Body of pancreas (tissue), 4 donors: ENCODE results near the gene ANKDD1B. TPM values are rescaled to one million over a fixed set of nuclear protein-coding genes. Genes with fewer than 3 reads are reported as not detected.

Experiments
- ATAC-seq: fragments of 150-250 bp; one replicate; pipeline ENCODE4 v1.9.1; 2016
- DNase-seq, 4 donors: peaks; one replicate each; pipeline ENCODE4 v3.0.0-alpha.2; 2019
- H3K27ac ChIP-seq, 4 donors: fragments of 200-600 bp; sonication (generic); 1 replicate in 3 of 4; 2 replicates in 1 of 4; pipeline versions ENCODE4 v1.5.1 to v1.6.1; 2016 to 2019; ENCODE audit warnings: mild to moderate bottlenecking in 1 of 4, mixed read lengths in 1 of 4, moderate library complexity in 1 of 4
- H3K27me3 ChIP-seq, 2 donors: fragments of 200-600 bp; sonication (generic); one replicate each; pipeline ENCODE4 v1.6.0; 2016; ENCODE audit warnings: mild to moderate bottlenecking in 1 of 2
- H3K36me3 ChIP-seq, 2 donors: fragments of 200-600 bp; sonication (generic); replicated peaks in 1 of 2; 2 replicates each; pipeline ENCODE4 v1.5.1; 2016; ENCODE audit warnings: low read depth in 2 of 2; ENCODE audit not compliant: insufficient read depth in 1 of 2
- H3K4me1 ChIP-seq: fragments of 200-600 bp; sonication (generic); one replicate; pipeline ENCODE4 v1.6.0; 2016
- H3K4me3 ChIP-seq, 2 donors: fragments of 200-600 bp; sonication (generic); 1 replicate in 1 of 2; 2 replicates in 1 of 2; pipeline ENCODE4 v1.5.1; 2016 to 2019
- H3K9me3 ChIP-seq, 3 donors: fragments of 200-600 bp; sonication (generic); 1 replicate in 2 of 3; 2 replicates in 1 of 3; pipeline ENCODE4 v1.5.1; 2016
- POLR2A ChIP-seq, 3 donors: fragments of 450-650 bp; IDR thresholded peaks; one replicate each; pipeline ENCODE4 v1.6.1; 2016; ENCODE audit warnings: antibody characterized with exemption in 3 of 3, mild to moderate bottlenecking in 2 of 3
- WGBS, 2 donors: methylation state at CpG; one replicate each; pipeline ENCODE4 v1.1.5; 2017; 5-methylcytosine and 5-hydroxymethylcytosine counted together
- intact Hi-C: fragments of 100-400 bp; cut with DNase I; formaldehyde crosslinking; loops from one replicate; pipeline ENCODE4 v1.15.1; 2023
- total RNA-seq, 2 donors: library from RNA; depleted of rRNA; stranded (reverse); fragments of >200 nt; gene quantifications; one replicate each; pipeline ENCODE4 v1.1.0, GENCODE V29; 2016
- TF ChIP-seq, protein P1 (sequence below), 7 experiments: fragments of 450-650 bp in 4 of 7; fragments of 200-600 bp in 3 of 7; sonication (generic) in 3 of 7; IDR thresholded peaks; one replicate each; pipeline ENCODE4 v1.5.1; 2016 to 2019; ENCODE audit warnings: antibody characterized with exemption in 7 of 7

Gene ANKDD1B
- total RNA-seq, 2 donors from 2014 or later, result 0.52 TPM; not detected in 1

GRCh38 chr5:75617736-75618352, 6.6 kb downstream of the ANKDD1B start:
- no peak for DNase-seq
- no peak for ATAC-seq
- intact Hi-C loops, result no loop called here
- Histone ChIP-seq H3K27me3 (no peaks in the 10 kb centered on the region), H3K36me3 (no peaks in the 10 kb centered on the region), H3K4me3 (no peak overlapping the region), H3K9me3 (no peaks in the 10 kb centered on the region), H3K4me1 (peaks cover 20% of the 10 kb centered on the region), H3K27ac (no peak overlapping the region)
- 74 to 81% methylated on average over 5 of the region's 5 CpGs for WGBS, 2 donors
- no peak for TF ChIP-seq POLR2A (IDR thresholded peaks at IDR 0.05)
- TF ChIP-seq, protein P1, sequence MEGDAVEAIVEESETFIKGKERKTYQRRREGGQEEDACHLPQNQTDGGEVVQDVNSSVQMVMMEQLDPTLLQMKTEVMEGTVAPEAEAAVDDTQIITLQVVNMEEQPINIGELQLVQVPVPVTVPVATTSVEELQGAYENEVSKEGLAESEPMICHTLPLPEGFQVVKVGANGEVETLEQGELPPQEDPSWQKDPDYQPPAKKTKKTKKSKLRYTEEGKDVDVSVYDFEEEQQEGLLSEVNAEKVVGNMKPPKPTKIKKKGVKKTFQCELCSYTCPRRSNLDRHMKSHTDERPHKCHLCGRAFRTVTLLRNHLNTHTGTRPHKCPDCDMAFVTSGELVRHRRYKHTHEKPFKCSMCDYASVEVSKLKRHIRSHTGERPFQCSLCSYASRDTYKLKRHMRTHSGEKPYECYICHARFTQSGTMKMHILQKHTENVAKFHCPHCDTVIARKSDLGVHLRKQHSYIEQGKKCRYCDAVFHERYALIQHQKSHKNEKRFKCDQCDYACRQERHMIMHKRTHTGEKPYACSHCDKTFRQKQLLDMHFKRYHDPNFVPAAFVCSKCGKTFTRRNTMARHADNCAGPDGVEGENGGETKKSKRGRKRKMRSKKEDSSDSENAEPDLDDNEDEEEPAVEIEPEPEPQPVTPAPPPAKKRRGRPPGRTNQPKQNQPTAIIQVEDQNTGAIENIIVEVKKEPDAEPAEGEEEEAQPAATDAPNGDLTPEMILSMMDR (IDR thresholded peaks at IDR 0.05), result no peak

DNA sequence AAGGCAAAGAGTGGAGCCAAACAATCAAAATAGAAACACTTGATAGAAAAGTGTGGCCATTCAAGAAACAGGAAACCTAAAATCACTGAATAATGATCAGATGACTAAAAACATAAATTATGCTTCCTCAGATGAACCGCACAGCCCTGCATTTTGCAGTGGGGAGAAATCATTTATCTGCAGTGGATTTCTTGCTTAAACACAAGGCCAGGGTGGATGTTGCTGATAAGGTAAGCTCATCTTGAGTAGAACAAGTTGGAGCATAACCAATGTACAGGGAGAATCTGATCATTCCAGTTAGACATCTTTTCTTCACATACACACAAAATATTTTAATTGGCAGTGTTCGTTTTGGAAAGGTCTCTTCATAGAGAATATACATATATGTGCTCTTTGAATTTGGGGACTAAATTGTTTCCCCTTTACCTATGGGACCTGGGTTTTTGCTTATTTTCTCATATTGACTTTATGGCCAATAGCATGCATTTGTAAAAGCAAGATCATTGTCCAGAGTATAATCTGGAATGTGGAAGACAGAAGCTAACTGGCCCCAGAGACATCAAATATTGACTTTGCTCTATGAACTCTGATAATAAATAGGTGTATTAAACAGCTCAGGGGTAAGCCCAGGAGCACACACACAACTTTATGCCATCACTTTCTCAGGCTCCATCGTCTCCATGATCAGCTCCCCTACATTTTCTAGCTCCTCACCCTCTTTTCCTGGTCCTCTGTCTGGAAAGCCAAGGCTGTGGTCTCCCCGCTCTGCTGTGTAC, 9.1 kb downstream of the ANKDD1B start:
- Histone ChIP-seq H3K9me3 (no peaks in the 10 kb centered on the region), H3K27me3 (no peaks in the 10 kb centered on the region), H3K4me3 (no peak overlapping the region), H3K27ac (no peak overlapping the region), H3K4me1 (peaks cover 24% of the 10 kb centered on the region), H3K36me3 (no peaks in the 10 kb centered on the region)
- ATAC-seq, result no peak
- intact Hi-C loops, result no loop called here
- WGBS, 2 donors, result 55 to 60% methylated on average over 4 of the region's 4 CpGs
- DNase-seq, result no peak
- TF ChIP-seq POLR2A (IDR thresholded peaks at IDR 0.05), result no peak
- TF ChIP-seq, protein P1 (IDR thresholded peaks at IDR 0.05), result no peak

- H3K27me3 ChIP-seq, result no peaks in the 10 kb centered on the region
- peaks cover 24% of the 10 kb centered on the region for H3K4me1 ChIP-seq
- intact Hi-C loops, result no loop called here
- no peak for TF ChIP-seq POLR2A (IDR thresholded peaks at IDR 0.05)
- no peaks in the 10 kb centered on the region for H3K36me3 ChIP-seq
- H3K9me3 ChIP-seq, result no peaks in the 10 kb centered on the region
- 28 to 40% methylated on average over 4 of the region's 4 CpGs for WGBS, 2 donors
- peak; percentile 98 for ATAC-seq
- DNase-seq, result peak; percentile 25 to 78 (median 48)
- peak overlapping the region in 2 of 4 donors; percentile 25 to 41 for H3K27ac ChIP-seq
- H3K4me3 ChIP-seq, result no peak overlapping the region
Observed at GRCh38 chr5:75622564-75622963, 11.3 kb downstream of the ANKDD1B start.

- no peak for ATAC-seq
- Histone ChIP-seq H3K9me3 (no peaks in the 10 kb centered on the region), H3K4me1 (peaks cover 24% of the 10 kb centered on the region), H3K27ac (no peak overlapping the region), H3K27me3 (no peaks in the 10 kb centered on the region), H3K36me3 (no peaks in the 10 kb centered on the region), H3K4me3 (no peak overlapping the region)
- DNase-seq, result no peak
- intact Hi-C loops, result no loop called here
- TF ChIP-seq POLR2A (IDR thresholded peaks at IDR 0.05), result no peak
Observed at GRCh38 chr5:75623846-75624245, 12.6 kb downstream of the ANKDD1B start.

- Histone ChIP-seq H3K4me3 (no peak overlapping the region), H3K27ac (no peak overlapping the region), H3K36me3 (no peaks in the 10 kb centered on the region), H3K27me3 (no peaks in the 10 kb centered on the region), H3K4me1 (peaks cover 13% of the 10 kb centered on the region), H3K9me3 (no peaks in the 10 kb centered on the region)
- intact Hi-C loops, result no loop called here
- no peak for TF ChIP-seq POLR2A (IDR thresholded peaks at IDR 0.05)
- TF ChIP-seq, protein P1 (IDR thresholded peaks at IDR 0.05), result no peak
- DNase-seq, result no peak
- no peak for ATAC-seq
Observed at GRCh38 chr5:75626959-75627358, 15.7 kb downstream of the ANKDD1B start.
